Right ventricle myocardium superior (tissue), 1 donor: Measurements from ENCODE around the gene CSH2. TPM values are rescaled to one million over a fixed set of nuclear protein-coding genes. Genes with fewer than 3 reads are reported as not detected.

Experiments used
- ATAC-seq: fragments of 200-7000 bp; cut with Tn5 transposase; one replicate; pipeline ENCODE4 v1.9.1; 2020; ENCODE audit warnings: mild to moderate bottlenecking; ENCODE audit not compliant: poor library complexity
- DNase-seq: peaks from one replicate; pipeline ENCODE4 v3.0.0-alpha.2; 2020
- intact Hi-C: fragments of 100-400 bp; cut with DNase I; formaldehyde crosslinking; loops from one replicate; pipeline ENCODE4 v1.11.2; 2022
- total RNA-seq: library from RNA; stranded (reverse); fragmentation: NEBNext Ultra II Directional; extraction: Animal tissue kit (Norgen Biotek cat#: 25700); gene quantifications from one replicate; pipeline ENCODE4 v1.2.1, GENCODE V29; 2021
- donor health status: DM: no; HTN: yes; CAD: no; lungs with severe emphysema.

The CSH2 gene
- total RNA-seq, 1 donor from 2014 or later: not detected

- DNase-seq: peak; percentile 97
- intact Hi-C loops: no loop called here
- peak; percentile 95 for ATAC-seq
Measured at GRCh38 chr17:63827002-63827800, 46.3 kb downstream of the CSH2 start, which contains the start of the genes FTSJ3 and PSMC5. FTSJ3 (minus strand) TSS chr17:63827663; CDS start chr17:63826902, 761 bp downstream. PSMC5 (plus strand) TSS chr17:63827431; CDS start chr17:63827491, 60 bp downstream.

GRCh38 chr17:63826468-63827001 is 46.9 kb downstream of the CSH2 start:
- DNase-seq (no peak), ATAC-seq (peak; percentile 4)
- intact Hi-C loops: no loop called here

GRCh38 chr17:63824362-63824761 is 49.1 kb downstream of the CSH2 start:
- DNase-seq (no peak), ATAC-seq (no peak)
- intact Hi-C loops: no loop called here

GRCh38 chr17:63823659-63824331 is 49.7 kb downstream of the CSH2 start:
- no peak for ATAC-seq
- DNase-seq: no peak
- intact Hi-C loops: no loop called here

GRCh38 chr17:63822537-63822936 is 50.9 kb downstream of the CSH2 start:
- no peak for DNase-seq
- intact Hi-C loops: no loop called here
- no peak for ATAC-seq

Other genes starting within 250 kb of the CSH2 start
- gene LIMD2, start 173.6 kb downstream of the CSH2 start, total RNA-seq: 2.4 TPM
- gene STRADA, start 131.9 kb downstream of the CSH2 start, total RNA-seq: 14.7 TPM
- gene CCDC47, start 100.1 kb downstream of the CSH2 start, total RNA-seq: 84.8 TPM
- gene DDX42, start 99.5 kb downstream of the CSH2 start, total RNA-seq: 42.4 TPM
- 136 TPM for gene PSMC5, start 46.2 kb downstream of the CSH2 start, total RNA-seq
- gene FTSJ3, start 46.0 kb downstream of the CSH2 start, total RNA-seq: 29.8 TPM
- 22.0 TPM for gene SMARCD2, start 31.0 kb downstream of the CSH2 start, total RNA-seq
- gene GH2, start 8.3 kb upstream of the CSH2 start, total RNA-seq: not detected
- not detected for gene CSH1, start 22.9 kb upstream of the CSH2 start, total RNA-seq
- not detected for gene CSHL1, start 37.6 kb upstream of the CSH2 start, total RNA-seq
- not detected for gene GH1, start 45.2 kb upstream of the CSH2 start, total RNA-seq
- 8.9 TPM for gene CD79B, start 58.7 kb upstream of the CSH2 start, total RNA-seq
- 0.56 TPM for gene SCN4A, start 99.2 kb upstream of the CSH2 start, total RNA-seq
- 0.30 TPM for gene PRR29, start 124.7 kb upstream of the CSH2 start, total RNA-seq
- 31.9 TPM for gene ICAM2, start 147.0 kb upstream of the CSH2 start, total RNA-seq